Measurements from ENCODE around the gene ARHGEF19.
"Not testable (repeated sequence)": the region's sequence is repeated elsewhere in the genome, so short reads cannot be mapped to it uniquely, and the experiment has no call there.

The ARHGEF19 gene

GRCh38 chr1:16203550-16203949 lies 8.9 kb downstream of the ARHGEF19 start:
- FAIRE-seq (no peak), DNase-seq (ENCODE audit: insufficient read length, low spot score) (no peak)
- TF ChIP-seq, protein P1, sequence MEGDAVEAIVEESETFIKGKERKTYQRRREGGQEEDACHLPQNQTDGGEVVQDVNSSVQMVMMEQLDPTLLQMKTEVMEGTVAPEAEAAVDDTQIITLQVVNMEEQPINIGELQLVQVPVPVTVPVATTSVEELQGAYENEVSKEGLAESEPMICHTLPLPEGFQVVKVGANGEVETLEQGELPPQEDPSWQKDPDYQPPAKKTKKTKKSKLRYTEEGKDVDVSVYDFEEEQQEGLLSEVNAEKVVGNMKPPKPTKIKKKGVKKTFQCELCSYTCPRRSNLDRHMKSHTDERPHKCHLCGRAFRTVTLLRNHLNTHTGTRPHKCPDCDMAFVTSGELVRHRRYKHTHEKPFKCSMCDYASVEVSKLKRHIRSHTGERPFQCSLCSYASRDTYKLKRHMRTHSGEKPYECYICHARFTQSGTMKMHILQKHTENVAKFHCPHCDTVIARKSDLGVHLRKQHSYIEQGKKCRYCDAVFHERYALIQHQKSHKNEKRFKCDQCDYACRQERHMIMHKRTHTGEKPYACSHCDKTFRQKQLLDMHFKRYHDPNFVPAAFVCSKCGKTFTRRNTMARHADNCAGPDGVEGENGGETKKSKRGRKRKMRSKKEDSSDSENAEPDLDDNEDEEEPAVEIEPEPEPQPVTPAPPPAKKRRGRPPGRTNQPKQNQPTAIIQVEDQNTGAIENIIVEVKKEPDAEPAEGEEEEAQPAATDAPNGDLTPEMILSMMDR (IDR thresholded peaks at IDR 0.05; ENCODE audit: insufficient read depth, missing control alignments): no peak

DNA sequence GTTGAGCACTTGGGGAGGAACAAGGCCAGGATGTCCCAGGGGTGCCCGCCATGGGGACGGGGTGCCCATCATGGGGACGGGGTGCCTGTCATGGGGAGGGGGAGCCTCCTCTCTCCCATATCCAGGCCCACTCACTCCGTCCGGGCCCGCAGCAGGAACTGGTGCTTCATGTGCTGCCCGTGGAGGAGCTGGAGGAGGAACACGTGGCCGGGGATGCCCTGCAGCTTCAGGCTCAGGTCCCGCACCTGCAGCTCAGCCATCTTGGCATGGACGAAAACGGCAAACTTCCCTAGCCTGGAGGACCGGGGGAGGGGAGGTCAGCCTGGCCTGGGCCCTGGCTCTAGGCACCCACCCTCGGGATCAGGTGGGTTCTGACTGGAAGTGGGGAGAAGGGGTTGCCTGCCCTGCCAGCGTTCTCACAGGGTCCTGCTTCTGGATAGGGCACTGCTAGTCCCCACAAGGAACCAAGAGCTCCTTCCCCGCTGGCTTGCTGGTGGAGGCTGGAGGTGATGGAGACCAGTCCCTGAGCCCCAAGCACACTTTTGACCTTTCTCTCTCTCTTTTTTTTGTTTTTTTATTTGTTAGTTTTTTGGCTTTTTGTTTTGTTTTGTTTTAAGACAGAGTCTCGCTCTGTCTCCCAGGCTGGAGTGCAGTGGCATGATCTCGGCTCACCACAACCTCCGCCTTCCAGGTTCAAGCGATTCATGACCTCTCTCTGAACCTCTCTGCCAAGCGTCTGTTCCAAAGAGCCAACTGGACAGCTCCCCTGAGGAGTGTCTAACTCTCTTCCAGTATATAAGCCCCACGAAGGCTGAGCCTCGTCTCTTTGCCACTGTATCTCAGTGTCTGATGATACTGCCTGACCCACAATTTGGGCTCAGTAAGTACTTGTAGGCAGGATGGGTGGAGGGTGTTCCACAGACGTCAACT lies 9.9 kb downstream of the ARHGEF19 start:
- TF ChIP-seq, protein P1 (IDR thresholded peaks at IDR 0.05; ENCODE audit: insufficient read depth, missing control alignments): no peak
- no peak for FAIRE-seq
- no peak for DNase-seq (ENCODE audit: insufficient read length, low spot score)

DNA sequence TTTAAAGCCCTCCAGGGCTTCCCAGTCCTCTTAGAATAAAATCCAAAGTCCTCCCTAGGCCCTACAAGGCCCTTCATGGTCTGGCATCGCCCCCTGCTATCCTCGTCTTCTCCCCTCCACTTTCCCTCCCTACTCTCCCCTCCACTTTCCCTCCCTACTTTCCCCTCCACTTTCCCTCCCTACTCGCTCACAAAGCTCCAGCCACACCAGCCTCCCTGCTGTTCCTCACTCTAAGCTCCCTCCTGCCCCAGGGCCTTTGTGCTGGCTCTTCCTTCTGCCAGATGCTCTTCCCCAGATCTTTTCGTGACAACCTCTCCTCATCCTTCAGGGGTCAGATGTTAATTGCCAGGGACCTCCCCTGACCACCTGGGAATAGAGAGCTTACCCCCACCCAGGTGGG lies 12.8 kb downstream of the ARHGEF19 start:
- DNase-seq (ENCODE audit: insufficient read length, low spot score): no peak
- no peak for FAIRE-seq
- TF ChIP-seq, protein P1 (IDR thresholded peaks at IDR 0.05; ENCODE audit: insufficient read depth, missing control alignments): no peak

DNA sequence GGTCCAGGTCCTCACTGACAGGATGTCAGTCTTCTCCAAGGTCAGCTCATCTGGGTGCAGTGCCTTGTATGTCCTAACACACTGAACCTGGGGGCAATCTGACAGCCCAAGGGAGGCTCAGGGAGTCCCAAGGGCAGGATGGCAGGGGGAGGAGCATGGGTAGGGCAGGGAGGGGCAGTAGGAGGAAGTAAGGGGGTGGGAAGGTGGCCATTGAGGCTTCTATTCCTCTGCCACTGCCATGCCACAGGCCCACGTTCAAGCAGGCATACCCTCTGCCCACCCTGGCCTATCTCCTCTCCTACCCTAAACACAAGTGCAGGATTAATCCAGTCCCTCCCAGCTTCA lies 13.3 kb downstream of the ARHGEF19 start:
- TF ChIP-seq, protein P1 (IDR thresholded peaks at IDR 0.05; ENCODE audit: insufficient read depth, missing control alignments): no peak
- FAIRE-seq (no peak), DNase-seq (ENCODE audit: insufficient read length, low spot score) (no peak)

- DNase-seq (ENCODE audit: insufficient read length, low spot score): no peak
- TF ChIP-seq, protein P1 (IDR thresholded peaks at IDR 0.05; ENCODE audit: insufficient read depth, missing control alignments): no peak
- no peak for FAIRE-seq
Measured at GRCh38 chr1:16198444-16199156, 13.9 kb downstream of the ARHGEF19 start.

DNA sequence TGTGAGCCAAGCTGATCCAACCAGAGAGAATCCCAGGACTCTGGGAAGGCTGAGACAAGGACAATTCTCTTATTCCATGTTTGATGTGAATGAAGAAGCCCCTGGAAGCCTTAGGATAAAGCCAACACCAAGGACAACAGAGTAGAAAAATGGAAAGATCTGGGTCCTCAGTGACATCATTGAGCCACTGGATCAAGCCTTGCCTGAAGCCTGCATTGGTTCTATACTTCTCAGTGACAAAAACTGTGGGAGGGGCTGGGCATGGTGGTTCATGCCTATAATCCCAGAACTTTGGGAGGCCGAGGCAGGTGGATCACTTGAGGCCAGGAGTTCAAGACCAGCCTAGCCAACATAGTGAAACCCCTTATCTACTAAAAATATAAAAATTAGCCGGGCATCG lies 15.6 kb downstream of the ARHGEF19 start:
- FAIRE-seq (no peak), DNase-seq (ENCODE audit: insufficient read length, low spot score) (no peak)
- TF ChIP-seq, protein P1 (IDR thresholded peaks at IDR 0.05; ENCODE audit: insufficient read depth, missing control alignments): no peak

GRCh38 chr1:16196139-16196538 lies 16.3 kb downstream of the ARHGEF19 start:
- not testable (repeated sequence) for FAIRE-seq; DNase-seq (ENCODE audit: insufficient read length, low spot score)
